ENCODE measurements around the gene GAREM2.

GAREM2 gene

DNA sequence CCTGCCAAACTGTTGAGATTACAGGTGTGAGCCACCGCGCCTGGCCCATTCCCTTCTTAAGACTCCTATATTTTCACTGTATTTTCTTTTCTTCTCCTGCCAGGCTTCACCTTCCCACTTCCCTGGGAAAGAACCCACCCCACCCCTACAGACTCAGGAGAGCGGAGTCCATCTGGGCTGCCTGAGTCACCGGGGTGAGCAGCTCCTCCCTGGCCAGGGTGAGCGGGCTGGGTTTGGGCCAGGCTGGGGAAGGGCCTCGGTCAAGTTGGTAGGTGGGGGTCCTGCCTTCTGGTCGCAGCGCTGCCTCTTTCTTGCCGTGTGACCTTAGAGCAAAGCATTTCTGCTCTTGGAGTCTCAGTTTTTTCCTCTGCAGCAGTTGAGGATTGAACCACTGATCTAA is 2.1 kb upstream of the GAREM2 start:
- DNase-seq = no peak

DNA sequence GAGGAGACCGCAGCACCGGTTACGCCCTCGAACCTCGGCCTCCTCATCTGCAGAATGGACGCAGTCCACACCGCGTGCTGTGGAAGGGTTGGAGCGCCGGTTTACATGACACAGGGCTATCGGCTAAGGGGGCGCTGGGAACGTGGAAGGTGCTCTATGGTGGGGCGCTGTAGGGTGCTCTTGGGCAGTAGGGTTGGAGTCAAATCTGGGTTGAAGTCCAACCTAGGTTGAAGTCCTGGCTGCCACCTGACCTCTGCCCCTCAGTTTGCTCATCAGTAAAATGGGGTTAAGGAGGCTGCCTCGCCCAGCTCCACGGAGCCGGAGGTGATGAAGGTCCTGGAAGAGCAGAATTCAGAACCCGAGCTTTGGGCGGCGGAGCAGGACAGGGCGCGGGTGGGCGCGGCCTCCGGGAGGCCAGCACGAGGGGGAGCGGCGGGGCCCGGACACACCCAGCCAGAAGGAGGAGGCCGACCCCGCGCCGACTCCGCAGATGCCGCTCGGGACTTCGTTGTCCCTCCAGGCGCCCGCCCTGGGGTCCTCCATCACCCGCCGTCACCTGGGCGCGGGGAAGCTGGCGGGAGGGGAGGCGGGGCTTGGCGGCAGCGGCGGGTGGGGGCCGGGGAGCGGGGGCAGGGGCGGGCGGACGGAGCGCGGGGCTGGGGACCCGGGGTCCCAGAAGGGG is 558 bp upstream of the GAREM2 start:
- DNase-seq = no peak

DNA sequence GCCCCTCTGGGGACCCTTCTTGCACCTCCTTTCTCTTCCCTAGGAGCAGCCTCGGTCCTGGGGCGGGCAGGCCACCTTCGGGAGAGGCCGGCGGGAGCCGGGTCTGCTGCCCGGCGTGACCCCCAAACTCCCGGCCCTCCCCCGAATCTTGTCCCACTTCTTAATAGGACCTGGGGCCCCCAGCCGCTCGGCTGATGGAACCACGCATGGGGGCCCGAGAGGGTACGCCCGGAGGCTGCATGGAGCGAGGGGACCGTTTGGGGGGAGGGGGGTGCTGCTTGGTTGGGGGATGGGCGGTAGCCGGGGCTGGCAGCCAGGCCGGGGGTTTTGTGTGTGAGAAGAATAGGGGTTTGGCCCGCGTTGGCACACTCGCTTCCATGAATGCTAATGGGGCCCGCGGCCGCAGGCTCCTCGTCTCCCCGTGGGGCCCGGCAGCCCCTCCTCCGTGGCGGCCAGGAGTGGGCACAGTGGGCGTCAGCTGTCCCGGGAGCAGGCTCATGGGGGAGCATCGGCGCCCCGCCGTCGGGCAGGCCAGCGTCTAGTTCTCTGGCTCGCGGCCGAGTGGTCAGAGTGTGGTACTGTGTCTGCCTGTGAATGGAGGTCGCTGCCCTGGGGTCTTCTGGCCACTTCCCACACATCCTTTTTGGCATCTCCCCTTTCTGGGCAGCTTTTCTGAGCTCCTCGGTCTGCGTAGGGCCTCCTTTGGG is 1.0 kb downstream of the GAREM2 start:
- no peak for DNase-seq

DNA sequence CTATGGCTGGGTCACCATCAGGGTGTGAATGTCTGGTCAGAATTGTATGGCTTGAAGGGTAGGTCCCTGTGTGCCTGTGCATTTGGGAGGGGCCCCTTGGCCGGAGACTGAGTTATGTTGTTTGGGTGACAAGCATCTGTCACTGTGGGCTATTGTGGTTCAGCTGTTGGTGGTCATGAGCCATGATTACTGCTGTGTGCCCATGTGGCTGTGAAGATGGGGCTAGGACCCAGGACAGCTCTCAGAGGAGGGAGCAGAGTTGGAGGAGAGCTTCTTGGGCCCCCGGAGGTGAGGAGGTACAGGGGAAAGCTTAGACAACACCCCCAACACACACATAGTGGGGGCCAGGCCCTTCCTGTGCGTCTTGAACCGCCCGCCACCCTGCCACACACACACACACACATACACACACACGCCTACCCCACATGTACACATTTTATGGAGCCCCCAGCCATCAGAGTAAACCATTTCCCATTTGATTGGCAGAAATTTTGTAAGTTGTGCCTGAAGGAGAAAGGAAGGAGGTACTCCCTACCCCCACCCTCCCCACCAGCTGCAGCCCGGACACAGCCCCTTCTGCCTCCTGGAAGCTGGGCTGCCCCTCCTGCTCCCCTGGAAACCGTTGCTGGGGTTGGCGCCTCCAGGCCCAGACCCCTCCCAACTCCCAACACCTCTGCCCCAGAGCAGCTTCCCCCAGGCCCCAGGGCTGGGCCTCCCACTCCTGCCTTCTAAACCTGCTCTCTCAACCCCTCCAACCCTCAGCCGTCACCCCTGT is 2.0 kb downstream of the GAREM2 start:
- no peak for DNase-seq

DNA sequence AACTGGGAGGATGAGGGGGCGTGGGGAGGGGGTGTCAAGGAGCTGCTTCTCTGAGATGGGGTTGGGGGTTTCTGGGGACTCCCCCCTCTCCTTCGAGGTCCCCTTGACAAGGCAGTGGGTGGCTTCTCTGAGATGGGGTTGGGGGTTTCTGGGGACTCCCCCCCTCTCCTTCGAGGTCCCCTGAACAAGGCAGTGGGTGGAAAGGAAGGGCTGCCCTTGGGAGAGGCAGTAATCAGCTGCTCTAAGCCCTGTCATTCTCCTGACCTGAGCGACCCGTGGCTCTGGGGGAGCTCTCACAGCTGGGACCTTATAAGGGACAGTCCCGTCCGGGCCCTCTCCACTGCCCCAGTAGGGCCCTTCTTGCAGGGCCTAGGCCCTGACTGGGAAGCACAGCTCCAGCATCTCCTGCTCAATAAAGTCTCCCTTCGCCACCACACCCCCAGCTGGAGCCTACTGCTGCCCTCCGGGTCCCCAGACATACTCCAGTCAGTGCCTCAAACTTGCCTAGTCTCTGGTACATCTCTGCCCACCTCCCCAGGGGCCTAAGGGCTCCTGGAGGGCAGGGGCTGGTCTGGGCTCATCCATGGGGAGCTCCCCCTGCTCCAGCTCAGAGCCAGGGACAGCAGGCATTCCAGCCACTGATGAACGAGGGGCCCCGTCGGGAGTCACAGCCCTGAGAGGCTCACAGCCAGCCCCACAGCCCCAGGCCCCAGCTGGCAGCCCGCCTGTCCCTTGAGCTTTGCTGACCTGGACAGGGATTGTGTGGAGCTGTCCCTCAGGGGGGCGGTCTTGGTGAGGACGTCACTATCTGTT is 2.8 kb downstream of the GAREM2 start:
- DNase-seq = no peak

DNA sequence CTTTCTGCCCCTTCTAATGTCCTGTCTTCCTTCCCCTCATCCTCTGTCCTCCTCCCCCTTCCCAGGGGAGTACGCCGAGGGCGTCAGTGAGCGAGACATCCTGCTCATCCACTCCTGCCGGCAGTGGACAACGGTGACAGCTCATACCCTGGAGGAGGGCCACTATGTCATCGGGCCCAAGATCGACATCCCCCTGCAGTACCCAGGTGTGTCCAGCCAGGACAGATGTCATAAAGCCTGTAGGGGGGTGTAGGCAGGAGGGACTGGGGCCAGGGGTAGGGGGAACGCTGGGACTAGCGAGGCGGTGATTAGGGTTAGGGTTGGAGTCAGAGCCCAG is 3.4 kb downstream of the GAREM2 start:
- DNase-seq = no peak

DNA sequence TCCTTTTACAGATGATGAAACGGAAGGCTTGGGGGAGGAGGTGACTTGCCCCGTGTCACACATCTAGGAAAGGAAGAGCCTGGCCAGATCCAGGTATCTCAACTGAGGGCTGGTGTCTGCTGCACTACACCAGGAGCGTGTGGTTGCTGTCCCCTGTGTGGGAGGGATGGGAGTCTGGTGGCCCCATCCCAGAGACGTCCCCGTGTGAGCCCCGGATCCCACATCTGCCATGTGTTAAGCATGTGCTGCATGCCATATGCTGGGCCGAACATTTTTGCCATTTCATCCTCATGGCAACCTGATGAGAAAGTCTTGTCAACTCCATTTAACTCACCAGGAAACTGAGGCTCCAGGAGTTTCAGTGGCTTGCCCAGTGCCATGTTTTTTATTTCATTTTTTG is 4.2 kb downstream of the GAREM2 start:
- no peak for DNase-seq

DNA sequence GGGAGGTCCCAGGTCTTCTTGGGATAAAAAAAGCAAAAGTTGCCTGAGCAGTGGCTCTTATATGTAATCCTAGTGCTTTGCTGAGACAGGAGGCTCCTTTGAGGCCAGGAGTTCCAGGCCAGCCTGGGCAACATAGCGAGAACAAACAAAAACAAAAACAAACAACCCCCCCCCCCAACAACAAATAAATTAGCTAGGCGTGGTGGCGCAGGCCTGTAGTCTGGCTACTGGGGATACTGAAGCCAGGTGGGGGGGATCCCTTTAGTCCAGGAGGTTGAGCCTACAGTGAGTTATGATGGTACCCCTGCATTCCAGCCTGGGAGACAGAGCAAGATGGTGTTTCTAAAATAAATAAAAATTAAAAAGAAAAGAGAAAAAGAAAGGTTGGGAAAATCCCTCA is 5.4 kb downstream of the GAREM2 start:
- no peak for DNase-seq

DNA sequence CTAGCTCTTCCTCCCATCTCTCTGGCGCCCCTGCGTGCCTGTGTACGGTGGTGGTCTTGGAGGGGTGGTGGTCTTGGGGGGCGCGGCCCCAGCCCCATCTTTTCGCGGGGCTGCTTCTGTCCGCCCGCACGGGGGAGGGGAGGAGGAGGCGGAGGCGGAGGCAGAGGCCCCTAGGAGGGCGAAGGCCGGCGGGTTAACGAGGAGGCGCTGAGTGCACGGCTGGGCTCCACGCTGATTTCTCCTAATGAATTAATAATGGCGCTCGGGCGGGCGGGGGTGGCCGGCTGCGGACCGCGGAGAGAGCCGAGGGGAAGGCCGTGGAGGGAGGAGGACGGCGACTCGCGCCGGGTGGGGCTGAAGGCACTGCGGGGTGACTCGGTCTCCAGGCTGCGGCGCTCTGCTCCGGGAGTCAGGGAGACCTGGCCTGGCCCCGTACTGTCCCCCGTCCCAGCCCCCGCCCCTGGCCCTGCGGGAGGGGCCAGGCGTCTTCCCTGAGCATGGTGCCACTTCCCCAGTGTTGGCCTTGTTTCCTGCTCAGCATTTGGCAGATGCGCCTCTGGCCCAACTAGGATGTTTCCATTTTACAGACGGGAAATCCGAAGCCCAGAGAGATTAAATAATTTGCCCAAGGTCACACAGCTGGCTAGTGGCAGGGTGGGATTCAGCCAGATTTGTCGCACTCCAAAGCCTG is 6.0 kb downstream of the GAREM2 start:
- no peak for DNase-seq

DNA sequence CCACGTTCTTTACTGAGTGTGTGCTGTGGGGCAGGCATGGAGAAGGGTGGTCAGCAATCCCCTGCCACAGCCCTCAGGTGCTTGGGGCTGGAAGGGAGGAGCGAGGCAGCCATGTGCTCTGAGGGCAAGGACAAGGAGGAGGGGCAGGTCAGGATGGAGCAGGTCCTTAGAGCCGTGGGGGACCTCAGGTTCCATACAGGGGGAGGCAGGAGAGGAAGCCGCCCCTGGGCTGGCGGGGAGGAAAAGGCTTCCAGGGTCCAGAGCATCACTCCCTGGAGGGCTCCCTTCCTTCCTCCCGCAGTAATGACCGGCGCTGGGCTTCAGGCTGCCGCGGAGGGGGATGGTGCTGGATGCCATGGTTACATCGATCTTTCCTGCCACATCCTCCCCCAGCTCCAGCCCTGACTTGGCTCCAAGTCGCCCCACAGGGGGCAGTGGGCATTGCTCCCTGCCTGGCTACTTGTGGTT is 6.6 kb downstream of the GAREM2 start:
- DNase-seq = no peak

DNA sequence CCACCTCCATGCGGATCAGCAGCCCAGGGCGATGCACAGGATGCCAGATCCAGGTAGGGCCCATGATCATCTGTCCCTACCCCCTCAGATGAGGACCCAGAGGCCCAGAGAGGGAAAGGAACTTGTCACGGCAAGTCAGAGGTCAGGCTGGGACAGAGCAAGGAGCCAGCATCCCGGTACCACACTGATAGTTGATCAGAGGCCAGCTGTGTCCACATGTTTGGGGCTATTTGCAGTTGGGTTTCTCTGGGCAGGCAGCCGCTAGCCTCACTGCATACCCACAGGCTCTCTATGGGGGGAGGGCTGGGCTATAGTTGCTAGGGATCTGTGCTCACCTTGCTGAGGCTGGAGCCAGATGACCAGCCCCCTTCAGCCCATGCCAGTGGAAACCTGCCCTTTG is 9.6 kb downstream of the GAREM2 start:
- DNase-seq = no peak

DNA sequence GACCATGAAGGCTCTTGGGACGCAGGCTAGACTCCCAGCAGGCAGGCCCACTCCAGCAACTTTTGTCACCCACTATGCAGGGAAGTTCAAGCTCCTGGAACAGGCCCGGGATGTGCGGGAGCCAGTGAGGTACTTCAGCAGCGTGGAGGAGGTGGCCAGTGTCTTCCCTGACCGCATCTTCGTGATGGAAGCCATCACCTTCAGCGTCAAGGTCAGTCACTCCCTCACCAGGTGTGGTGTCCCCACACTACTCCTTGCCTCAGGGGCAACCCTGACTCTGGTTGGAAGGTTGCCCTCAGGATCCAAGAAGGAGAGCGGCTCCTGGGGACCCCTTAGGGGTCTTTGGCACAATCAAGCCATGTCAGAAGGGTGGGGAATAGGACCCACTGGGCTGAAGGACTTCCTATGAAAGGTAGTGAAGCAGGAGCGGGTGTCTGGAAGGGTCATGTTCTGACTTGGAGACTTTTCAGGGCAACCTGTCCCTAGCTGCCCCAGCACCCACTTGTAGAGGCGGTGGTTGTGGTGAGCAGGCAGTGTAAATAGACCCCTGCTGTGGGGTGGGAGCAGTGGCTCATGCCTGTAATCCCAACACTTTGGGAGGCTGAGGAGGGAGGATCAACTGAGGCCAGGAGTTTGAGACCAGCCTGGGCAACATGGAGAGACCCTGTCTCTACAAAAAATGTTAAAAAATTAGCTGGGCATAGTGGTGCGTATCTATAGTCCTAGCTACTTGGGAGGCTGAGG is 10.2 kb downstream of the GAREM2 start:
- no peak for DNase-seq

DNA sequence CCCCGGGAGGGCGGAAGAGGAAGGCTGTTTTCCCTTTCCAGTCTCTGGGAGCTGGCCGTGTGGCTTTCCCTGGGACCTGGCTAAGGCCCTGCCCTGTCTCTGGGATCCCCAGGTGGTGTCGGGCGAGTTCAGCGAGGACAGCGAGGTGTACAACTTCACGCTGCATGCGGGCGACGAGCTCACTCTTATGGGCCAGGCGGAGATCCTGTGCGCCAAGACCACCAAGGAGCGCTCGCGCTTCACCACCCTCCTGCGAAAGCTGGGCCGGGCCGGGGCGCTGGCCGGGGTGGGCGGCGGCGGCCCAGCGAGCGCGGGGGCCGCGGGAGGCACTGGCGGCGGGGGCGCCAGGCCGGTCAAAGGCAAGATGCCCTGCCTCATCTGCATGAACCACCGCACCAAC is 11.2 kb downstream of the GAREM2 start:
- no peak for DNase-seq

DNA sequence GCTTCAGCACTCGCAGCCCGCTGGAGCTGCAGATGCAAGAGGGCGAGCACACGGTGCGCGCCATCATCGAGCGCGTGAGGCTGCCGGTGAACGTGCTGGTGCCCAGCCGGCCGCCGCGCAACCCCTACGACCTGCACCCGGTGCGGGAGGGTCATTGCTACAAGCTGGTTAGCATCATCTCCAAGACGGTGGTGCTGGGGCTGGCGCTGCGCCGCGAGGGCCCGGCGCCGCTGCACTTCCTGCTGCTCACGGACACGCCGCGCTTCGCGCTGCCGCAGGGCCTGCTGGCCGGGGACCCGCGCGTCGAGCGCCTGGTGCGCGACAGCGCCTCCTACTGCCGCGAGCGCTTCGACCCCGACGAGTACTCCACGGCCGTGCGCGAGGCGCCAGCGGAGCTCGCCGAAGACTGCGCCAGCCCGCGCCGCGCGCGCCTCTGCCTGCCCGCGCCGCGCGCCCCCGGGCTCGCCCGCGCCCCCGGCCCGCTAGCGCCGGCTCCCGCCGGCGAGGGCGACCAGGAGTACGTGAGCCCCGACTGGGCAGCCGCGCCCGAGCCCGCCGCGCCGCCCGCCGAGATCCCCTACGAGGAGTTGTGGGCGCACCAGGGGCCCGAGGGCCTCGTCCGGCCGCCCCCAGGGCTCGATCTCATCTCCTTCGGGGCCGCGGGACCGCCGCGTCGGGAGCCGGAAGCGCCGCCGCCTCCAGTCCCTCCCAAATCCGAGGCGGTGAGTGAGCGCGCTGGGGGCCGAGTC is 11.8 kb downstream of the GAREM2 start:
- peak; percentile 22 for DNase-seq

DNA sequence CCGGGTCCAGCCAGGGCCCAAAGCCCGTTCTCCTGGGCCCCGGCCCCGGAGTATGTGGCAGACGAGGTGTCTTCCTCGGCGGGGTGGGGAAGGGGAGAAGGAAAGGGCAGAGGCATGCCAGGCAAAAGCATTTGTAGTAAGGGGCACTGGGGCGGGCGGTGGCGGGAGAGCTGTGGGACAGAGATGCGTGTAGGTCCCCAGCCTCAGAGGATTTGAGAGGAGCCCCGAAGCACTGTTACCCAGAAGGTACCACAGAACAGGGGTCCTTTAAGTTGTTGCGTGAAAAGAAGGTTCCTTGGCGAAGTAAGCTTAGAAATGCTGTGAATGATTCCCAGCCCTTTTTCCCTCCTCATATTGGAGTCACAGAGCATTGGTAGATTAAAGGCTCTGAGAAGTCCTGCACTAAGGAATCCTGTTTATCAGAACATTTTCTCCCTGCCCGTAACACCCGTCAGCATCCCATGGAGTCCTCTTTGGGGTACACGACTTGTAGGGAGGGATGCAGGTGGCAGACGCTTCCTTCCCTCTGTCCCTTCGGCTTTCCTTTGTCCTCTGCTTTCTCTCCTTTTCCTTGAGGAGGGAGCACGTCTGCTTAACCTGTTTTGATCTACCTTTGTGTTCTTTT is 12.5 kb downstream of the GAREM2 start:
- DNase-seq = no peak

DNA sequence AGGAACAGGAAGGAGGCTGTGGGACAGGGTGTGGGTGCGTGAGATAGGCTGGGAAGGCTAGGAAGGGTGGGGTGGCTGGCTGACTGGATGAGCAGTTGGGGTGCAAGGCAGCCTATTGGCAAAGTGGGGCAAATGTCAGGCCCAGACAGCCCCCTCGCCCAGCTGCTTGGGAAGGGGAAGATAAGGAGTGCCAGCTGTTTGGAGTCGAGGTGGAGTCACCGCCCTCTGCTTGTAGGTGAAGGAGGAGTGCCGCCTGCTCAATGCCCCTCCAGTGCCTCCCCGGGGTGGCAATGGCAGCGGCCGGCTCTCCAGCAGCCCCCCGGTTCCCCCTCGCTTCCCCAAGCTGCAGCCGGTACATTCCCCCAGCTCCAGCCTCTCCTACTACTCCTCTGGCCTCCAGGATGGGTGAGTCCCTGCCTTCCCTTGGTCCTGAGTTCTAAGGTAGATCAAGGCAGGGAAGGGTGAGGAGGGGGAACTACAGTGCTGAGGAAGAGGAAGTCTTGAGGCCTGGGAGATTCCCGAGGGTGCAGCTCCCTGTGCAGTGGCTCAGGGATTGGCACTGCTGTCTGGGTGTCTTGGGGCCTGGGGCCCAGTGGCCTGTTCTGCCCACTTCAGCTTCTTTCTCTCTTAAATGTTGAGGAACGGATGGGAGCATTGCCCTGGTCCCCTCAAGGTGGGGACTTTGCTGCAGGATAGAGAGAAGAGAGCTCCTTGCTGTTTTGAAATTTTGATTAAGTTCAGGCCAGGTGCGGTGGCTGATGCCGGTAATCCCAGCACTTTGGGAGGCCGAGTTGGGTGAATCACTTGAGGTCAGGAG is 13.3 kb downstream of the GAREM2 start:
- no peak for DNase-seq

DNA sequence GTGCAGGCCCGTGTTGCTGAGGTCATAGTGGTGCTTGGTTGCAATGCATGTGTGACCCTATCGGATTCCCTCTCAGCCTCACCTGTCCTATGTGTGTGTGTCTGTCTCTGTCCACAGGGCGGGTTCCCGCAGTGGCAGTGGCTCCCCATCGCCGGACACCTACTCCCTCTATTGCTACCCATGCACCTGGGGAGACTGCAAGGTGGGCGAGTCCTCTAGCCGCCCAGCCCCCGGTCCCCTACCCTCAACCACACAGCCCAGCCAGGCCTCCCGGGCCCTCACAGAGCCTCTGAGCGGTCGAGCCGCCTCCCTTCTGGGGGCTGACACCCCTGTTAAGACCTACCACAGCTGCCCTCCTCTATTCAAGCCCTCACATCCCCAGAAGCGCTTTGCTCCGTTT is 14.2 kb downstream of the GAREM2 start:
- no peak for DNase-seq

DNA sequence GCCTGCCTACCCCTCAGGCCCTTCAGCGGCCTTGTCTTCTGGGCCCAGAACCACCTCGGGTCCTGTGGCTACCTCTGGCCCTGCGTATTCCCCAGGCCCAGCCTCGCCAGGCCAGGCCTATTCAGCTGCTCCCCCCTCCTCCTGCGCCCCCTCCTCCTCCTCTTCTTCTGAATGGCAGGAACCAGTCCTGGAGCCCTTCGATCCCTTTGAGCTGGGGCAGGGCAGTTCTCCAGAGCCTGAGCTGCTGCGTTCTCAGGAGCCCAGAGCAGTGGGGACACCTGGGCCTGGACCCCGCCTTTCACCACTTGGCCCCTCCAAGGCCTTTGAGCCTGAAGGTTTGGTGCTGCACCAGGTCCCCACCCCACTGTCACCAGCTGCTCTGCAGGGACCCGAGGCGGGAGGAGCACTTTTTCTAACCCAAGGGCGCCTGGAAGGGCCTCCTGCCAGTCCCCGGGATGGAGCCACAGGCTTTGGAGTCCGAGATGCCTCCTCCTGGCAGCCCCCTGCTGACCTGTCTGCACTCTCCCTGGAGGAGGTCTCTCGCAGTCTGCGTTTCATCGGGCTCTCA is 14.7 kb downstream of the GAREM2 start:
- no peak for DNase-seq

DNA sequence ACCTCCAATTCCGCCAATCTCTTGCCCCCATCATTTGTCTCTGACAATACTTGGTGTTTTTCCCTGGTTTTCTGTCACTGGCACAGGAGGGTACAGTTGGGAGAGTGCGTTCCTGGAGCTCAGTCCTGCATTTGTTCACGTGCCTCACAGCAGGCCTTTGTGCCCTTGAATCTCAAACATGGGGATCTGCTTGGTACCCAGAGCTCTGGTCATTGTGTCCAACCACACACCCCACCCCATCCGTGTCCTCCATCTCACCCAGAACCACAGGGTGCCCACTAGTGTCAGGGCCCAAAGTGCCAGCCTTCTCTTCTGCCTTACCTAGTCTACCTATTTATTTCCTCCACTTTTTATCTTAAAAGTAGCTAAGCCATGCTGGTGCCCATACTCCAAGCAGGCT is 16.2 kb downstream of the GAREM2 start:
- no peak for DNase-seq

Measured in NCI-H748 treated with DMSO at 0.1 percent for 48 hours (cell line).